ENCODE measurements around the gene SLC17A4.
"Not testable (repeated sequence)": the region's sequence is repeated elsewhere in the genome, so short reads cannot be mapped to it uniquely, and the experiment has no call there.

SLC17A4 gene

GRCh38 chr6:25732468-25733198 lies 21.9 kb upstream of the SLC17A4 start:
- DNase-seq (ENCODE audit: low read depth in 1 of 2, low spot score in 1 of 2), result peak in 1 of 2 experiments; percentile 57
- TF ChIP-seq JUND (IDR thresholded peaks at IDR 0.05; ENCODE audit: low read depth), result no peak
- in situ Hi-C loops (cut with HindIII; ENCODE audit: low pct_unique_long_range_greater_than_20kb, low sequenced_read_pairs), result no loop called here

- in situ Hi-C loops (cut with HindIII; ENCODE audit: low pct_unique_long_range_greater_than_20kb, low sequenced_read_pairs), result no loop called here
- no peak for DNase-seq (ENCODE audit: low read depth in 1 of 2, low spot score in 1 of 2)
- no peak for TF ChIP-seq JUND (IDR thresholded peaks at IDR 0.05; ENCODE audit: low read depth)
These were observed 19.3 kb upstream of the SLC17A4 start for GRCh38 chr6:25735261-25735660.

- in situ Hi-C loops (cut with HindIII; ENCODE audit: low pct_unique_long_range_greater_than_20kb, low sequenced_read_pairs), result no loop called here
- no peak for DNase-seq (ENCODE audit: low read depth in 1 of 2, low spot score in 1 of 2)
- no peak for TF ChIP-seq JUND (IDR thresholded peaks at IDR 0.05; ENCODE audit: low read depth)
These were observed 10.7 kb upstream of the SLC17A4 start for GRCh38 chr6:25743868-25744267.

- in situ Hi-C loops (cut with HindIII; ENCODE audit: low pct_unique_long_range_greater_than_20kb, low sequenced_read_pairs), result no loop called here
- no peak for DNase-seq (ENCODE audit: low read depth in 1 of 2, low spot score in 1 of 2)
- no peak for TF ChIP-seq JUND (IDR thresholded peaks at IDR 0.05; ENCODE audit: low read depth)
These were observed 8.7 kb upstream of the SLC17A4 start for GRCh38 chr6:25745836-25746235.

GRCh38 chr6:25746968-25747367 lies 7.6 kb upstream of the SLC17A4 start:
- DNase-seq (ENCODE audit: low read depth in 1 of 2, low spot score in 1 of 2), result no peak
- TF ChIP-seq JUND (IDR thresholded peaks at IDR 0.05; ENCODE audit: low read depth), result no peak
- in situ Hi-C loops (cut with HindIII; ENCODE audit: low pct_unique_long_range_greater_than_20kb, low sequenced_read_pairs), result no loop called here

- in situ Hi-C loops (cut with HindIII; ENCODE audit: low pct_unique_long_range_greater_than_20kb, low sequenced_read_pairs), result no loop called here
- no peak for DNase-seq (ENCODE audit: low read depth in 1 of 2, low spot score in 1 of 2)
- no peak for TF ChIP-seq JUND (IDR thresholded peaks at IDR 0.05; ENCODE audit: low read depth)
These were observed 7.1 kb upstream of the SLC17A4 start for GRCh38 chr6:25747477-25747876.

GRCh38 chr6:25748049-25748448 lies 6.5 kb upstream of the SLC17A4 start:
- TF ChIP-seq JUND (IDR thresholded peaks at IDR 0.05; ENCODE audit: low read depth), result no peak
- in situ Hi-C loops (cut with HindIII; ENCODE audit: low pct_unique_long_range_greater_than_20kb, low sequenced_read_pairs), result no loop called here

GRCh38 chr6:25748601-25749517 lies 5.7 kb upstream of the SLC17A4 start:
- in situ Hi-C loops (cut with HindIII; ENCODE audit: low pct_unique_long_range_greater_than_20kb, low sequenced_read_pairs); DNase-seq (ENCODE audit: low read depth in 1 of 2, low spot score in 1 of 2): not testable (repeated sequence)

More at GRCh38 chr6:25748049-25748448, 6.5 kb upstream of the SLC17A4 start:
- no peak for DNase-seq (ENCODE audit: low read depth in 1 of 2, low spot score in 1 of 2)

- DNase-seq (ENCODE audit: low read depth in 1 of 2, low spot score in 1 of 2), result no peak
- TF ChIP-seq JUND (IDR thresholded peaks at IDR 0.05; ENCODE audit: low read depth), result no peak
- in situ Hi-C loops (cut with HindIII; ENCODE audit: low pct_unique_long_range_greater_than_20kb, low sequenced_read_pairs), result no loop called here
These were observed 4.7 kb upstream of the SLC17A4 start for GRCh38 chr6:25749837-25750236.

GRCh38 chr6:25750906-25751305 lies 3.6 kb upstream of the SLC17A4 start:
- DNase-seq (ENCODE audit: low read depth in 1 of 2, low spot score in 1 of 2), result no peak
- no peak for TF ChIP-seq JUND (IDR thresholded peaks at IDR 0.05; ENCODE audit: low read depth)
- in situ Hi-C loops (cut with HindIII; ENCODE audit: low pct_unique_long_range_greater_than_20kb, low sequenced_read_pairs), result no loop called here

GRCh38 chr6:25753079-25753478 lies 1.5 kb upstream of the SLC17A4 start:
- DNase-seq (ENCODE audit: low read depth in 1 of 2, low spot score in 1 of 2), result no peak
- no peak for TF ChIP-seq JUND (IDR thresholded peaks at IDR 0.05; ENCODE audit: low read depth)
- in situ Hi-C loops (cut with HindIII; ENCODE audit: low pct_unique_long_range_greater_than_20kb, low sequenced_read_pairs), result no loop called here

- no peak for TF ChIP-seq JUND (IDR thresholded peaks at IDR 0.05; ENCODE audit: low read depth)
- no peak for DNase-seq (ENCODE audit: low read depth in 1 of 2, low spot score in 1 of 2)
- in situ Hi-C loops (cut with HindIII; ENCODE audit: low pct_unique_long_range_greater_than_20kb, low sequenced_read_pairs), result no loop called here
These were observed 941 bp downstream of the SLC17A4 start for GRCh38 chr6:25755483-25755882.

Data from T47D (cell line).